Mammary epithelial cell (primary cell): ENCODE measurements around the gene C1QTNF1.

Experiments
- EZH2 ChIP-seq: IDR thresholded peaks from 2 replicates; pipeline ENCODE4 v1.6.1; 2012; ENCODE audit warnings: low read length, inconsistent platforms, borderline replicate concordance
- TF ChIP-seq, protein P1 (sequence below), 2 donors: IDR thresholded peaks in 1 of 2; conservative IDR thresholded peaks in 1 of 2; 2 replicates each; pipeline ENCODE4 v1.5.1; 2011 to 2012; ENCODE audit warnings: inconsistent platforms in 2 of 2, low read length in 2 of 2, mild to moderate bottlenecking in 2 of 2, control low read depth in 1 of 2, low read depth in 1 of 2; ENCODE audit not compliant: insufficient read depth in 1 of 2; ENCODE audit errors: extremely low read depth in 1 of 2

DNA sequence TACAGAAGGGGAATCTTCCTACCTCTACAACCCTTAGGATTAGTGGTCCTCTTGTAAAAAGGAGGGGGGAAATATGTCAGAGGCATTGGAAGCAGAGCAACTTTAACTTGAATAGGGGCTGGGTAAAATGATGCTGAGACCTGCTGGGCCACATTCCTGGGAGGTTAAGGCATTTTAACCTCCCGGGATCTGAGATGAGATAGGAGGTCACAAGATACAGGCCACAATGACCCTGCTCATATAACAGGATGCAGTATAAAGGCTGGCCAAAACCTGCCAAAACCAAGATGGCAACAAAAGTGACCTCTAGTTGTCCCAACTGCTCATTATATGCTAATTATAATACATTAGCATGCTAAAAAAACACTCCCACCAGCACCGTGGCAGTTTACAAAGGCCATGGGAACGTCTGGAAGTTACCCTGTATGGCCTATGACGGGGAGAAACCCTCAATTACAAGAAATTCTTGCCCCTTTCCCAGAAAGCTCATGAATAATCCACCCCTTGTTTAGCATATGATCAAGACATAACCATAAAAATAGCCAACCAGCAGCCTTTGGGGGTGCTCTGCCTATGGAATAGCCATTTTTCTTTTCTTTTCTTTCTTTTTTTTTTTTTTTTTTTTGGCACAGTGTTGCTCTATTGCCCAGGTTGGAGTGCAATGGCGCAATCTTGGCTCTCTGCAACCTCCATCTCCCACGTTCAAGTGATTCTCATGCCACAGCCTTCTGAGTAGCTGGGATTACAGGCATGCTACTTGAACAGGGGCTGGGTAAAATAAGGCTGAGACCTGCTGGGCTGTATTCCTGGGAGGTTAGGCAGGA is 6.2 kb upstream of the C1QTNF1 start:
- TF ChIP-seq, protein P1, sequence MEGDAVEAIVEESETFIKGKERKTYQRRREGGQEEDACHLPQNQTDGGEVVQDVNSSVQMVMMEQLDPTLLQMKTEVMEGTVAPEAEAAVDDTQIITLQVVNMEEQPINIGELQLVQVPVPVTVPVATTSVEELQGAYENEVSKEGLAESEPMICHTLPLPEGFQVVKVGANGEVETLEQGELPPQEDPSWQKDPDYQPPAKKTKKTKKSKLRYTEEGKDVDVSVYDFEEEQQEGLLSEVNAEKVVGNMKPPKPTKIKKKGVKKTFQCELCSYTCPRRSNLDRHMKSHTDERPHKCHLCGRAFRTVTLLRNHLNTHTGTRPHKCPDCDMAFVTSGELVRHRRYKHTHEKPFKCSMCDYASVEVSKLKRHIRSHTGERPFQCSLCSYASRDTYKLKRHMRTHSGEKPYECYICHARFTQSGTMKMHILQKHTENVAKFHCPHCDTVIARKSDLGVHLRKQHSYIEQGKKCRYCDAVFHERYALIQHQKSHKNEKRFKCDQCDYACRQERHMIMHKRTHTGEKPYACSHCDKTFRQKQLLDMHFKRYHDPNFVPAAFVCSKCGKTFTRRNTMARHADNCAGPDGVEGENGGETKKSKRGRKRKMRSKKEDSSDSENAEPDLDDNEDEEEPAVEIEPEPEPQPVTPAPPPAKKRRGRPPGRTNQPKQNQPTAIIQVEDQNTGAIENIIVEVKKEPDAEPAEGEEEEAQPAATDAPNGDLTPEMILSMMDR (conservative IDR thresholded peaks at IDR 0.05 in 1 of 2, IDR thresholded peaks at IDR 0.05 in 1 of 2; ENCODE audit: extremely low read depth in 1 of 2, insufficient read depth in 1 of 2, low read depth in 1 of 2, low read length in 2 of 2), result no peak
- TF ChIP-seq EZH2, result no peak
